ENCODE data around the gene OR5I1. TPM values are rescaled to one million over a fixed set of nuclear protein-coding genes. Genes with fewer than 3 reads are reported as not detected.

OR5I1 gene
- not detected for total RNA-seq
- long read RNA-seq, donor 1 = 0 reads
- long read RNA-seq, donor 2 = 0 reads

- no peaks in the 10 kb centered on the region for H3K4me1 ChIP-seq (ENCODE audit: low read depth)
- H3K9me3 ChIP-seq = no peaks in the 10 kb centered on the region
- intact Hi-C loops (cut with DNase I, micrococcal nuclease) = no loop called here
- no peak for TF ChIP-seq CTCF (IDR thresholded peaks at IDR 0.05)
- no peak for DNase-seq
- H3K36me3 ChIP-seq (ENCODE audit: low read depth) = no peaks in the 10 kb centered on the region
- no peak within 1 kb of the TSS for H3K4me3 ChIP-seq
- no peak for ATAC-seq
These were observed at the start of gene OR5I1 for GRCh38 chr11:55936300-55936699. TSS of gene OR5I1 (minus strand) at chr11:55936400. CDS start at chr11:55936400, 0 bp downstream.

- DNase-seq (no peak), ATAC-seq (no peak)
- no peak for TF ChIP-seq CTCF (IDR thresholded peaks at IDR 0.05)
- Histone ChIP-seq H3K4me1 (ENCODE audit: low read depth) (no peaks in the 10 kb centered on the region), H3K9me3 (no peaks in the 10 kb centered on the region), H3K36me3 (ENCODE audit: low read depth) (no peaks in the 10 kb centered on the region), H3K4me3 (no peak overlapping the region)
- intact Hi-C loops (cut with DNase I, micrococcal nuclease) = no loop called here
These were observed 34.7 kb upstream of the OR5I1 start for GRCh38 chr11:55970935-55971334.

- no peak within 1 kb of the TSS for H3K4me3 ChIP-seq
- intact Hi-C loops (cut with DNase I, micrococcal nuclease) = no loop called here
- TF ChIP-seq CTCF (IDR thresholded peaks at IDR 0.05) = no peak
- H3K4me1 ChIP-seq (ENCODE audit: low read depth) = no peaks in the 10 kb centered on the region
- H3K9me3 ChIP-seq = no peaks in the 10 kb centered on the region
- ATAC-seq = no peak
- no peaks in the 10 kb centered on the region for H3K36me3 ChIP-seq (ENCODE audit: low read depth)
- no peak for DNase-seq
These were observed 33.6 kb upstream of the OR5I1 start, which contains the start of gene OR10AG1 for GRCh38 chr11:55969845-55970244. TSS of gene OR10AG1 (minus strand) at chr11:55969945. CDS start at chr11:55969907, 38 bp downstream.

GRCh38 chr11:55967914-55968313 is 31.7 kb upstream of the OR5I1 start:
- Histone ChIP-seq H3K36me3 (ENCODE audit: low read depth) (no peaks in the 10 kb centered on the region), H3K9me3 (no peaks in the 10 kb centered on the region), H3K4me1 (ENCODE audit: low read depth) (no peaks in the 10 kb centered on the region), H3K4me3 (no peak overlapping the region)
- TF ChIP-seq CTCF (IDR thresholded peaks at IDR 0.05) = no peak
- no peak for ATAC-seq
- no peak for DNase-seq
- intact Hi-C loops (cut with DNase I, micrococcal nuclease) = no loop called here

- intact Hi-C loops (cut with DNase I, micrococcal nuclease) = no loop called here
- H3K36me3 ChIP-seq (ENCODE audit: low read depth) = no peaks in the 10 kb centered on the region
- ATAC-seq (no peak), DNase-seq (no peak)
- no peaks in the 10 kb centered on the region for H3K9me3 ChIP-seq
- no peaks in the 10 kb centered on the region for H3K4me1 ChIP-seq (ENCODE audit: low read depth)
- no peak for TF ChIP-seq CTCF (IDR thresholded peaks at IDR 0.05)
- no peak overlapping the region for H3K4me3 ChIP-seq
These were observed 30.2 kb upstream of the OR5I1 start for GRCh38 chr11:55966391-55966790.

- TF ChIP-seq CTCF (IDR thresholded peaks at IDR 0.05) = no peak
- H3K4me3 ChIP-seq = no peak overlapping the region
These were observed 20.3 kb upstream of the OR5I1 start for GRCh38 chr11:55956521-55956920.

More at GRCh38 chr11:55956521-55956920, 20.3 kb upstream of the OR5I1 start:
- no peaks in the 10 kb centered on the region for H3K4me1 ChIP-seq (ENCODE audit: low read depth)
- H3K36me3 ChIP-seq (ENCODE audit: low read depth) = no peaks in the 10 kb centered on the region
- intact Hi-C loops (cut with DNase I, micrococcal nuclease) = loop anchor here in 1 of 2 donors (10.0 kb wide), 1 partner anchor 52 kb away; no protein-coding TSS in a partner anchor
- no peak for DNase-seq
- no peak for ATAC-seq
- no peaks in the 10 kb centered on the region for H3K9me3 ChIP-seq

All from mucosa of descending colon (tissue), 3 donors.